Measurements from ENCODE around the gene AMBN.

AMBN gene, protein sequence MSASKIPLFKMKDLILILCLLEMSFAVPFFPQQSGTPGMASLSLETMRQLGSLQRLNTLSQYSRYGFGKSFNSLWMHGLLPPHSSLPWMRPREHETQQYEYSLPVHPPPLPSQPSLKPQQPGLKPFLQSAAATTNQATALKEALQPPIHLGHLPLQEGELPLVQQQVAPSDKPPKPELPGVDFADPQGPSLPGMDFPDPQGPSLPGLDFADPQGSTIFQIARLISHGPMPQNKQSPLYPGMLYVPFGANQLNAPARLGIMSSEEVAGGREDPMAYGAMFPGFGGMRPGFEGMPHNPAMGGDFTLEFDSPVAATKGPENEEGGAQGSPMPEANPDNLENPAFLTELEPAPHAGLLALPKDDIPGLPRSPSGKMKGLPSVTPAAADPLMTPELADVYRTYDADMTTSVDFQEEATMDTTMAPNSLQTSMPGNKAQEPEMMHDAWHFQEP

DNA sequence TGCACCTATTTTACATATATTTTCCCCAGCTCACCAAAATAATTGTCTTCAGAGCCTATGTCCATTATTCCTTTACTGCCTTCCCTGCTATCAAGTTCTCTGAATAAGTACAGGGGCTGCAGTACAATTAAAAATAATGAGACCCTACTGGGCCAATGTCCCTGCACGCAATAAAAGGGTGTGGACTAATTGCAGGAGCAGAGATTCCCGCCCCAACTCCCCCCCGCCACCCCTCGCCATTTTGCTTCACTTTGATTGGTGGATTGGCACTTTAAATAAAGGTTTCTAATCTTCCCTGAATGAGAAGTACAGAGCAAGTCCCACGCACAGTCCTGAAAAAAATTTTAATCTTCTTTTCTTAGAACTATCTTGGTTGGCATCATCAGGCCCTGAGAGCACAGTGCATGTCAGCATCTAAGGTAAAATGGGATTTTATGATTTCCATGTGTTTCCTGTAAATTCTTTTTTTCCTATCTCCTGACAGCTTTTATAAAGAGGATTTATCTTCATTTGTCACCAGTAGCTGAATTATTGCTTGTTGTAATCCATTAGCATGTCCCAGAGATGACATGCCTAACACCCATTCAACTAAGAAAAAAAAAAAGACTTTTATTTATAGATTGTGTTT is at the start of gene AMBN:
Gene AMBN (plus strand): TSS at position 302 of the 628 bp plus-strand sequence. CDS start 103 bp downstream, at position 405.
- no peak for DNase-seq

GRCh38 chr4:70544279-70544868 is 47.7 kb upstream of the AMBN start:
- DNase-seq, result no peak

GRCh38 chr4:70556856-70557255 is 35.2 kb upstream of the AMBN start:
- no peak for DNase-seq

DNA sequence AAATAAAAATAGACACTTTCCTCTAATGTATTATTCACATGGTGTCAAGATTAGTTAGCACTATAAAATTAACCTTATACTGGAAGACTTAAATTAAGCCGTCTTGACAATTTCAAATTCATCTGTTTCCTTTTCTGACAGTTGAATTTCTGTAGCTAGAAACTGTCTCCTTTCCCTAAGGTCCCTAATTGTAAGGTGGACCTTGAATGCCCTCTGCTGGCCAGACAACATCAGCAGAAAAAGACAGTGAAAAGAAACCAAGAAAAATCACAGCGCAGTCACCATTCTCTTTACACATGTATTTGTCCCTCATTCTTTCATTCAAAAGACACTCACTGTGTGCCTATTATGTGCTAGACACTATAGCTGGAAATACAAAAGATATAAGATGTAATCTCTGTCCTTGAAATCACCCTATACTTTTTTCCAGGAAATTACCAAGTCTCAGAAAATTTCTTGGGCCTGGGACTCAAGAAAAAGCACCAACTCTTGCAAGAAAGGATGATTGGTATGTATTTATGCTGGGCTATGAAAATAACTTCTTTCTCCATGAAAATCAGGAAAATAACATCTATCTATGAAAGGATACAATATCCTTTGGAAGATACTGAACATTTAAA is 32.7 kb upstream of the AMBN start:
- peak; percentile 28 to 40 for DNase-seq

GRCh38 chr4:70559924-70560323 is 32.1 kb upstream of the AMBN start:
- no peak for DNase-seq

- no peak for DNase-seq
These were observed 28.0 kb upstream of the AMBN start for GRCh38 chr4:70564033-70564432.

- no peak for DNase-seq
These were observed 21.3 kb upstream of the AMBN start for GRCh38 chr4:70570796-70571195.

- DNase-seq, result no peak
These were observed 20.3 kb upstream of the AMBN start for GRCh38 chr4:70571772-70572171.

DNA sequence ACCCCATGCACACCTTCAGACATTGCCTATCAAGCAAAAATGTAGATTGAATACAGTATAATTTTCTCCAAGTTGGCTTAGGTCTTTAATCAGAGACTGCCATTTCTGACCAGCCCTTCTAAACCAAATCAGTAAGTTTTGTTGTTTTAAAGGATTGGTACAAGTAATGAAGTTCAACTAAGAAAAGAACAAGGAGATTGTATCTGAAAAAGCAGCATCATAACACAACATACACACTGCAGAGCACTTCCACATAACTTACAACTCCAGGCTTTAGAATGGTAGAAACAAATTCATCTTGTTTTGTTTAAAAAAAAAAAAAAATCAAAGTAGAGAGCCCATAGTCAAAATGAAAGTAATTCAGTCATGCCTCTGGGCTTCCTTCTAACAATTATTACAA is 16.1 kb upstream of the AMBN start:
- DNase-seq, result no peak

GRCh38 chr4:70577220-70577927 is 14.7 kb upstream of the AMBN start:
- no peak for DNase-seq

GRCh38 chr4:70581980-70582379 is 10.1 kb upstream of the AMBN start:
- DNase-seq, result no peak

- no peak for DNase-seq
These were observed 7.9 kb upstream of the AMBN start for GRCh38 chr4:70583952-70584834.

DNA sequence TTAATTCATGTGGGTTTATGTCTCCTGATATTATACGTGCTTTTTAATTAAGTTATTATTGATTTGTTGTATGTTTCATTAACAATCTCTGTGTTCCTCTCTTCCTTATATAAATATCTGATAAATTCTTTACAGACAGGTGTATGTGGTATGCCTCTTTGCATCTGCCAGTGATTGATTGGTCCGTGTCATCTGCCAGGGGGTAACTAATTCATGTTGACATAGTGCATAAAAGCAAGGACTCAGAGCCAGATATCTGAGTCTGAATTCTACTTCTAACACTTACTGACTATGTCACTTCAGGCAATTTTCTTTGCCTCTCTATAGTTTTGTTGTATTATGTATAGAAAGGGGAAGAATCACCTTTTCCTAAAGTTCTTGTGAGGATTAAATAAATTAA is 5.2 kb upstream of the AMBN start:
- DNase-seq, result no peak

- DNase-seq, result no peak
These were observed 2.3 kb upstream of the AMBN start for GRCh38 chr4:70589785-70590184.

GRCh38 chr4:70594196-70594595 is 2.1 kb downstream of the AMBN start:
- DNase-seq, result no peak

DNA sequence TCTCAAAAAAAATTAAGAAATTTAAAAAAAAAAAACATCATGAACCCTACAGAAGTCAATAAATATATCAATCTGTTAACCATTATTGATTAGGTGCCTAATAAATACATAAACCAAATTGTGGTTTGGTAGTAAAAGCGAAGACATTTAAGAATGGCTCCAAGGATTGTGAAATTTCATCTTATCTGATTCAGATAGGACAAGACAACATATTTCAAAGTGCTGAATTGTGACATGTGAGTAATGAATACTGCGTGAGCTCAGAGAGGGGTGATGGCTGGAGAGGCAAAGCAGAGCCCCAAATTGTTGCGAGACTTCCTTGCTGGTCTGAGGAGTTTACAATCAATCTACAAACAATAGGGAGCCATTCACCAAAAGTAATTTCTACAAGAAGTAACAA is 8.2 kb downstream of the AMBN start:
- no peak for DNase-seq

DNA sequence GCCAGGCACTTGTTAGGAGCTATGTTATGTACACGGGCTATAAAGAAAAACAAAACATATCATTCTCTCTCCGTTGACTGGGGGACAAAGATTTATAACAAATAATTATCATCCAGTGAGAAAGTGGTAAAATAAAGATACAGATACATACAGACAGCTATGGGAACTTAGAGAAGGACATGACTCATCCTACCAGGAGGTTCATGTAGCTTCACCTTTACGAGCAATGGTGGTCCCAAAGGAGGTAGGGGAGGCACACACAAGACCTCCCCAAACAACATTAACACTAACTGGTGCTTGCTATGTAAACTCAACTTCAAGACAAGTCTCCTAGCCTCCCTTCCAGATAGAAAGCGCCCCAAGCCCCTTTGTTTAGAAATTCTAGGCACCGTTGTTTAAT is 8.9 kb downstream of the AMBN start:
- no peak for DNase-seq

GRCh38 chr4:70601422-70602039 is 9.5 kb downstream of the AMBN start:
- DNase-seq, result peak; percentile 52 to 60

DNA sequence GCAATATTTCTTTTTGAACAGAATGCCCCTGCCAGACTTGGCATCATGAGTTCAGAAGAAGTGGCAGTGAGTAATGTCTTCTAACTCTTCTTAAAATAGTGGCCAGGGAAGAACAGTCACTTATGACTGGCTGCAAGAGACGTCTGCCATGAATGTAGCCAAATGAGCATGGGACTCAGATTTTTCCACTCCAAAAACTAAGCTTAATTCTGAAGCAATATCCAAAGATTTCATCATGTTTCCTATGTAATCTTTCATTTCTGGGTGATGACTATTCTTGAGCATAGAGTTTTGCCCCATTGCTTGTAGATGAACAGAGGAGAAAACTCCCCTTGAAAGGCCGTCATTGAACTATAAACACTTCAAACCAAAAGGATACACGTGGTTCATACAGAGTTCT is 11.8 kb downstream of the AMBN start:
- no peak for DNase-seq

GRCh38 chr4:70606459-70606858 is 14.4 kb downstream of the AMBN start:
- DNase-seq, result no peak

GRCh38 chr4:70607334-70607853 is 15.3 kb downstream of the AMBN start:
- DNase-seq, result no peak
